Neutrophil (primary cell): ENCODE data around the gene ARID1A.

Experiments
- H3K27ac ChIP-seq: fragments of 200-600 bp; sonication (generic); 2 replicates; pipeline ENCODE4 v1.5.1; 2016; ENCODE audit warnings: mild to moderate bottlenecking, moderate library complexity
- H3K27me3 ChIP-seq: fragments of 200-600 bp; sonication (generic); 2 replicates; pipeline ENCODE4 v1.6.0; 2016; ENCODE audit warnings: mild to moderate bottlenecking
- H3K36me3 ChIP-seq: fragments of 200-600 bp; sonication (generic); 2 replicates; pipeline ENCODE4 v1.5.1; 2017
- H3K4me1 ChIP-seq, 2 experiments: fragments of 200-600 bp in 1 of 2; sonication (generic) in 1 of 2; 1 replicate in 1 of 2; 2 replicates in 1 of 2; pipeline versions ENCODE4 v1.5.1 to v1.6.1; 2013 to 2016; ENCODE audit warnings: low read depth in 1 of 2, low read length in 1 of 2, mild to moderate bottlenecking in 1 of 2, moderate library complexity in 1 of 2; ENCODE audit not compliant: control insufficient read depth in 1 of 2, insufficient read depth in 1 of 2
- H3K4me3 ChIP-seq, 2 experiments: fragments of 200-600 bp in 1 of 2; sonication (generic) in 1 of 2; 1 replicate in 1 of 2; 2 replicates in 1 of 2; pipeline ENCODE4 v1.5.1; 2013 to 2016; ENCODE audit warnings: low read depth in 1 of 2, low read length in 1 of 2, mild to moderate bottlenecking in 1 of 2, moderate library complexity in 1 of 2
- H3K9me3 ChIP-seq: fragments of 200-600 bp; sonication (generic); 2 replicates; pipeline ENCODE4 v1.5.1; 2016
- CTCF ChIP-seq: fragments of 200-600 bp; sonication (generic); IDR thresholded peaks from 2 replicates; pipeline ENCODE4 v1.5.1; 2016; ENCODE audit warnings: antibody characterized with exemption

ARID1A gene

GRCh38 chr1:26787381-26787705, 91.5 kb downstream of the ARID1A start:
- Histone ChIP-seq H3K27ac (peak overlapping the region; percentile 99), H3K9me3 (no peaks in the 10 kb centered on the region), H3K27me3 (no peaks in the 10 kb centered on the region), H3K4me1 (peaks cover 49 to 65% of the 10 kb centered on the region in 2 experiments), H3K36me3 (peaks cover 7% of the 10 kb centered on the region), H3K4me3 (peak overlapping the region; percentile 84 to 95)
- no peak for TF ChIP-seq CTCF

GRCh38 chr1:26787706-26788514, 92.1 kb downstream of the ARID1A start, which contains the start of gene PIGV:
TSS of gene PIGV (plus strand) at chr1:26787950. CDS start at chr1:26790816, 2,866 bp downstream.
- H3K36me3 ChIP-seq: peaks cover 7% of the 10 kb centered on the region
- peak; percentile 73 for TF ChIP-seq CTCF

GRCh38 chr1:26788515-26788785, 92.6 kb downstream of the ARID1A start:
- peaks cover 7% of the 10 kb centered on the region for H3K36me3 ChIP-seq
- TF ChIP-seq CTCF: no peak
- peak overlapping the region; percentile 99 for H3K27ac ChIP-seq
- H3K4me1 ChIP-seq: peaks cover 45 to 61% of the 10 kb centered on the region in 2 experiments
- peak overlapping the region; percentile 84 to 95 for H3K4me3 ChIP-seq
- H3K27me3 ChIP-seq: no peaks in the 10 kb centered on the region
- no peaks in the 10 kb centered on the region for H3K9me3 ChIP-seq

More at GRCh38 chr1:26787706-26788514, 92.1 kb downstream of the ARID1A start, which contains the start of gene PIGV:
- Histone ChIP-seq H3K27me3 (no peaks in the 10 kb centered on the region), H3K9me3 (no peaks in the 10 kb centered on the region), H3K27ac (peak within 1 kb of the TSS; percentile 99), H3K4me3 (peak within 1 kb of the TSS; percentile 84 to 95), H3K4me1 (peaks cover 49 to 65% of the 10 kb centered on the region in 2 experiments)

DNA sequence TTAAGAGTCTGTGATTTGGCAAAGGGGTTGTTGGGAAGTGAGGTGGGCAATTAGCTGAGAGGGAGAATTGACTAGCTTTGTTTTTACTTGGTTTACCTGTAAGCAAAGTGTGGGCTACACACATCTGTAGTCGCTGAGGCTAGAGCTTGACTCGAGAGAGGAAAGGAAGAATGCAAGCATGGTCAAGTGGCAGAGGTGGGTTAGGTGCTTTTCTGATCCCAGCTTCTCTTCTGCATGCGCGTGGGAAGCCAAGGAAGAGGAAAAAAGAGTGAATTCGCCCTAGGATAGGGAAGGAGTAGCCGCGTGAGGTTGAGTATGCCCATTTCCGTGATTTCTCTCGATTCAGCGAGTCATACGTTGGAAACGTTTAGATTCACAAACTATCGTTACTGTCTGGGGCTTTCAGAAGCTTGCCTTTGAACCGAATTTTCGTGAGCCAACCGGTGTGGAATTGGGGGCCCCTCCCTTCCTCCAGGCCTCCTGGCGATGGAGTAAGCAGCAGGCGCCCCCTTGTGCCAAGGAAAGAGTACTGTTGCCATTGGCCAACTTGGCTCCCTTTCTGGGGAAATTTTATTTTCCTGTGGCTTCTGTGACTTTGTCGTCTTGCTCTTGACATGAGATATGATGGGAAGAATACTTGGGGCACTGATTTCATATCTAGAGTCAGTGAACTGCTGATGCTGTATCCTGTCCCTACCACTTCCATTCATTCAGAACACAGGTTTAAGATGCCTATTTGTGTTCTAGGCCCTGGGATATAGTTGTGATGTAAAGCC, 93.2 kb downstream of the ARID1A start:
- Histone ChIP-seq H3K27me3 (no peaks in the 10 kb centered on the region), H3K36me3 (peaks cover 13% of the 10 kb centered on the region), H3K4me3 (peak overlapping the region; percentile 84 to 95), H3K27ac (peak overlapping the region; percentile 99), H3K9me3 (no peaks in the 10 kb centered on the region), H3K4me1 (peaks cover 40 to 55% of the 10 kb centered on the region in 2 experiments)
- TF ChIP-seq CTCF: peak; percentile 98

DNA sequence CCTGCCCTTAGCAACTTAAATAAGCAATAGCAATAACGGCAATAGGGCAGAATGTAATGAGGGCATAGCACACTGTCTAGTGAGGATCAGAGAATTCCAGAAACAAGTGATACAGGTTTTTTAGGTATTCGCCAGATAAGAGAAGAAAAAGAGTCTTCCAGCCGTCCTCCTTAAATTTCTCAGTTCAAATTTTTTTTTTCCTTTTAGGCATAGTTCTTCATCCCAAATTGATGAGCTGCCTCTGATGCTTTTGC, 93.7 kb downstream of the ARID1A start:
- TF ChIP-seq CTCF: no peak
- no peak overlapping the region for H3K4me3 ChIP-seq
- peaks cover 35 to 50% of the 10 kb centered on the region in 2 experiments for H3K4me1 ChIP-seq

More for the DNA sequence above, 93.7 kb downstream of the ARID1A start:
- no peaks in the 10 kb centered on the region for H3K9me3 ChIP-seq
- H3K36me3 ChIP-seq: peaks cover 18% of the 10 kb centered on the region
- H3K27me3 ChIP-seq: no peaks in the 10 kb centered on the region
- H3K27ac ChIP-seq: peak overlapping the region; percentile 99
